Activated naive CD8-positive, alpha-beta T cell treated with anti-CD3 and anti-CD28 coated beads for 36 hours (primary cell): Measurements from ENCODE around the gene RAVER2. TPM values are rescaled to one million over a fixed set of nuclear protein-coding genes. Genes with fewer than 3 reads are reported as not detected.
A peak's percentile ranks its signal among the peaks of the same experiment; 100 is the strongest.
"Not testable (repeated sequence)": the region's sequence is repeated elsewhere in the genome, so short reads cannot be mapped to it uniquely, and the experiment has no call there.

ENCODE experiments used
- DNase-seq: peaks from one replicate; pipeline ENCODE4 v3.0.0; 2021
- H3K27ac Mint-ChIP-seq: one replicate; pipeline ENCODE4 v1.8.0; 2022; ENCODE audit warnings: mild to moderate bottlenecking, moderate library complexity, mixed read lengths
- H3K27me3 Mint-ChIP-seq: one replicate; pipeline ENCODE4 v1.8.0; 2022; ENCODE audit warnings: mild to moderate bottlenecking, mixed read lengths
- H3K36me3 Mint-ChIP-seq: one replicate; pipeline ENCODE4 v1.8.0; 2021; ENCODE audit warnings: mild to moderate bottlenecking, mixed read lengths
- H3K4me1 Mint-ChIP-seq: one replicate; pipeline ENCODE4 v1.8.0; 2021; ENCODE audit warnings: mixed read lengths
- H3K4me3 Mint-ChIP-seq: one replicate; pipeline ENCODE4 v1.8.0; 2022; ENCODE audit warnings: mild to moderate bottlenecking, moderate library complexity, mixed read lengths
- H3K9me3 Mint-ChIP-seq: one replicate; pipeline ENCODE4 v1.8.0; 2022; ENCODE audit warnings: mixed read lengths
- total RNA-seq, 2 experiments: library from RNA; stranded (reverse); gene quantifications; one replicate each; pipeline ENCODE4 v1.2.3, GENCODE V29; 2021

RAVER2 gene
- total RNA-seq, result 1 to 10 TPM; 9.6 TPM

- Mint-ChIP-seq H3K4me1 (peaks cover 17% of the 10 kb centered on the region), H3K4me3 (peak within 1 kb of the TSS; percentile 81), H3K9me3 (no peaks in the 10 kb centered on the region), H3K27me3 (no peaks in the 10 kb centered on the region), H3K27ac (peak within 1 kb of the TSS; percentile 79), H3K36me3 (no peaks in the 10 kb centered on the region)
- DNase-seq, result peak; percentile 82
These were observed at the start of gene RAVER2 for GRCh38 chr1:64744492-64745180. TSS of gene RAVER2 (plus strand) at chr1:64745075. CDS start at chr1:64745173, 98 bp downstream.

GRCh38 chr1:64696879-64697278, 48.0 kb upstream of the RAVER2 start:
- no peaks in the 10 kb centered on the region for H3K4me1 Mint-ChIP-seq

GRCh38 chr1:64699327-64699726, 45.5 kb upstream of the RAVER2 start:
- H3K9me3 Mint-ChIP-seq, result peaks cover 1% of the 10 kb centered on the region
- no peaks in the 10 kb centered on the region for H3K4me1 Mint-ChIP-seq
- no peak for DNase-seq
- no peaks in the 10 kb centered on the region for H3K36me3 Mint-ChIP-seq
- no peaks in the 10 kb centered on the region for H3K27me3 Mint-ChIP-seq
- H3K27ac Mint-ChIP-seq, result no peak overlapping the region
- H3K4me3 Mint-ChIP-seq, result no peak overlapping the region

More at GRCh38 chr1:64696879-64697278, 48.0 kb upstream of the RAVER2 start:
- no peaks in the 10 kb centered on the region for H3K36me3 Mint-ChIP-seq
- H3K27me3 Mint-ChIP-seq, result no peaks in the 10 kb centered on the region
- no peaks in the 10 kb centered on the region for H3K9me3 Mint-ChIP-seq
- no peak overlapping the region for H3K4me3 Mint-ChIP-seq
- DNase-seq, result no peak
- no peak overlapping the region for H3K27ac Mint-ChIP-seq

- no peaks in the 10 kb centered on the region for H3K4me1 Mint-ChIP-seq
- no peak overlapping the region for H3K27ac Mint-ChIP-seq
- H3K36me3 Mint-ChIP-seq, result no peaks in the 10 kb centered on the region
- peaks cover 1% of the 10 kb centered on the region for H3K9me3 Mint-ChIP-seq
- no peaks in the 10 kb centered on the region for H3K27me3 Mint-ChIP-seq
- H3K4me3 Mint-ChIP-seq, result no peak overlapping the region
- no peak for DNase-seq
These were observed 43.8 kb upstream of the RAVER2 start for GRCh38 chr1:64701071-64701470.

- DNase-seq, result no peak
- Mint-ChIP-seq H3K4me3 (no peak overlapping the region), H3K36me3 (no peaks in the 10 kb centered on the region), H3K27me3 (no peaks in the 10 kb centered on the region), H3K9me3 (peaks cover 1% of the 10 kb centered on the region), H3K4me1 (no peaks in the 10 kb centered on the region), H3K27ac (no peak overlapping the region)
These were observed 43.0 kb upstream of the RAVER2 start for GRCh38 chr1:64701886-64702285.

- not testable (repeated sequence) for DNase-seq, H3K27me3 Mint-ChIP-seq, H3K9me3 Mint-ChIP-seq, H3K4me1 Mint-ChIP-seq, H3K36me3 Mint-ChIP-seq, H3K4me3 Mint-ChIP-seq, H3K27ac Mint-ChIP-seq
These were observed 42.2 kb upstream of the RAVER2 start for GRCh38 chr1:64702670-64703069.

GRCh38 chr1:64703600-64703999, 41.3 kb upstream of the RAVER2 start:
- Mint-ChIP-seq H3K4me3 (no peak overlapping the region), H3K27me3 (no peaks in the 10 kb centered on the region), H3K36me3 (no peaks in the 10 kb centered on the region), H3K4me1 (no peaks in the 10 kb centered on the region), H3K9me3 (peaks cover 1% of the 10 kb centered on the region), H3K27ac (no peak overlapping the region)
- no peak for DNase-seq

- Mint-ChIP-seq H3K27ac (no peak overlapping the region), H3K4me1 (no peaks in the 10 kb centered on the region), H3K27me3 (no peaks in the 10 kb centered on the region)
These were observed 39.3 kb upstream of the RAVER2 start for GRCh38 chr1:64705591-64705990.

GRCh38 chr1:64711266-64711665, 33.6 kb upstream of the RAVER2 start:
- H3K4me1 Mint-ChIP-seq, result no peaks in the 10 kb centered on the region
- H3K27me3 Mint-ChIP-seq, result no peaks in the 10 kb centered on the region
- DNase-seq, result no peak
- H3K36me3 Mint-ChIP-seq, result no peaks in the 10 kb centered on the region
- no peak overlapping the region for H3K4me3 Mint-ChIP-seq
- no peaks in the 10 kb centered on the region for H3K9me3 Mint-ChIP-seq
- no peak overlapping the region for H3K27ac Mint-ChIP-seq

More at GRCh38 chr1:64705591-64705990, 39.3 kb upstream of the RAVER2 start:
- Mint-ChIP-seq H3K4me3 (no peak overlapping the region), H3K9me3 (peaks cover 1% of the 10 kb centered on the region), H3K36me3 (no peaks in the 10 kb centered on the region)
- no peak for DNase-seq

GRCh38 chr1:64712049-64712448, 32.8 kb upstream of the RAVER2 start:
- H3K9me3 Mint-ChIP-seq, result no peaks in the 10 kb centered on the region
- H3K4me1 Mint-ChIP-seq, result no peaks in the 10 kb centered on the region
- no peak overlapping the region for H3K27ac Mint-ChIP-seq
- DNase-seq, result no peak
- no peak overlapping the region for H3K4me3 Mint-ChIP-seq
- no peaks in the 10 kb centered on the region for H3K27me3 Mint-ChIP-seq
- H3K36me3 Mint-ChIP-seq, result no peaks in the 10 kb centered on the region

GRCh38 chr1:64715186-64715585, 29.7 kb upstream of the RAVER2 start:
- no peak for DNase-seq
- H3K36me3 Mint-ChIP-seq, result no peaks in the 10 kb centered on the region
- H3K4me1 Mint-ChIP-seq, result no peaks in the 10 kb centered on the region
- no peaks in the 10 kb centered on the region for H3K27me3 Mint-ChIP-seq
- H3K9me3 Mint-ChIP-seq, result peaks cover 2% of the 10 kb centered on the region
- no peak overlapping the region for H3K27ac Mint-ChIP-seq
- H3K4me3 Mint-ChIP-seq, result no peak overlapping the region

GRCh38 chr1:64721135-64721534, 23.7 kb upstream of the RAVER2 start:
- H3K27me3 Mint-ChIP-seq, result peaks cover 4% of the 10 kb centered on the region
- H3K36me3 Mint-ChIP-seq, result no peaks in the 10 kb centered on the region
- H3K9me3 Mint-ChIP-seq, result peaks cover 2% of the 10 kb centered on the region
- H3K27ac Mint-ChIP-seq, result no peak overlapping the region
- no peak overlapping the region for H3K4me3 Mint-ChIP-seq
- no peak for DNase-seq
- H3K4me1 Mint-ChIP-seq, result no peaks in the 10 kb centered on the region

- Mint-ChIP-seq H3K4me3 (no peak overlapping the region), H3K36me3 (no peaks in the 10 kb centered on the region), H3K9me3 (peaks cover 2% of the 10 kb centered on the region), H3K27me3 (peaks cover 4% of the 10 kb centered on the region), H3K27ac (no peak overlapping the region), H3K4me1 (no peaks in the 10 kb centered on the region)
- DNase-seq, result no peak
These were observed 23.2 kb upstream of the RAVER2 start for GRCh38 chr1:64721576-64722145.

GRCh38 chr1:64727861-64728260, 17.0 kb upstream of the RAVER2 start:
- Mint-ChIP-seq H3K4me3 (no peak overlapping the region), H3K4me1 (no peaks in the 10 kb centered on the region), H3K9me3 (peaks cover 1% of the 10 kb centered on the region), H3K36me3 (no peaks in the 10 kb centered on the region), H3K27ac (no peak overlapping the region), H3K27me3 (peaks cover 3% of the 10 kb centered on the region)
- no peak for DNase-seq

- H3K27me3 Mint-ChIP-seq, result no peaks in the 10 kb centered on the region
- no peak overlapping the region for H3K4me3 Mint-ChIP-seq
- no peak overlapping the region for H3K27ac Mint-ChIP-seq
- H3K9me3 Mint-ChIP-seq, result no peaks in the 10 kb centered on the region
- no peaks in the 10 kb centered on the region for H3K4me1 Mint-ChIP-seq
- no peaks in the 10 kb centered on the region for H3K36me3 Mint-ChIP-seq
- no peak for DNase-seq
These were observed 11.1 kb upstream of the RAVER2 start for GRCh38 chr1:64733581-64734286.

GRCh38 chr1:64734287-64734652, 10.6 kb upstream of the RAVER2 start:
- H3K9me3 Mint-ChIP-seq, result no peaks in the 10 kb centered on the region
- no peak overlapping the region for H3K4me3 Mint-ChIP-seq
- no peaks in the 10 kb centered on the region for H3K4me1 Mint-ChIP-seq
- H3K36me3 Mint-ChIP-seq, result no peaks in the 10 kb centered on the region
- H3K27ac Mint-ChIP-seq, result no peak overlapping the region
- no peaks in the 10 kb centered on the region for H3K27me3 Mint-ChIP-seq
- DNase-seq, result no peak
